Osteoblast (primary cell): ENCODE results near the gene MATN1. TPM values are rescaled to one million over a fixed set of nuclear protein-coding genes. Genes with fewer than 3 reads are reported as not detected.

Experiments used
- DNase-seq: peaks from one replicate; pipeline ENCODE4 v3.0.0; 2011; ENCODE audit warnings: low spot score, mixed read lengths; ENCODE audit not compliant: insufficient read length; ENCODE audit errors: missing footprints
- H2AFZ ChIP-seq: 2 replicates; pipeline ENCODE4 v1.6.0; 2011; ENCODE audit warnings: mild to moderate bottlenecking, low read length
- H3K27ac ChIP-seq: 2 replicates; pipeline ENCODE4 v1.5.1; 2011; ENCODE audit warnings: mild to moderate bottlenecking, low read depth, low read length, moderate library complexity
- H3K27me3 ChIP-seq: 2 replicates; pipeline ENCODE4 v1.6.0; 2012; ENCODE audit warnings: mild to moderate bottlenecking, control low read depth, inconsistent platforms, low read length, moderate library complexity; ENCODE audit not compliant: insufficient read depth
- H3K36me3 ChIP-seq: 2 replicates; pipeline ENCODE4 v1.5.1; 2011; ENCODE audit warnings: mild to moderate bottlenecking, low read length, control low read depth, moderate library complexity; ENCODE audit not compliant: insufficient read depth
- H3K4me1 ChIP-seq: 2 replicates; pipeline ENCODE4 v1.5.1; 2011; ENCODE audit warnings: mild to moderate bottlenecking, low read length, control low read depth, moderate library complexity; ENCODE audit not compliant: insufficient read depth
- H3K4me2 ChIP-seq: 2 replicates; pipeline ENCODE4 v1.6.0; 2011; ENCODE audit warnings: mild to moderate bottlenecking, low read length; ENCODE audit not compliant: insufficient read depth
- H3K4me3 ChIP-seq: fragments of 200-600 bp; sonication (generic); 3 replicates; pipeline ENCODE4 v1.5.1; 2012; ENCODE audit warnings: mild to moderate bottlenecking, low read length, inconsistent platforms; ENCODE audit not compliant: insufficient read depth
- H3K79me2 ChIP-seq: 2 replicates; pipeline ENCODE4 v1.6.0; 2012; ENCODE audit warnings: mild to moderate bottlenecking, low read length, control low read depth, inconsistent platforms; ENCODE audit not compliant: insufficient read depth
- H3K9me3 ChIP-seq: 2 replicates; pipeline ENCODE4 v1.5.1; 2011; ENCODE audit warnings: low read depth, low read length, control low read depth
- H4K20me1 ChIP-seq: 2 replicates; pipeline ENCODE4 v1.6.0; 2012; ENCODE audit warnings: mild to moderate bottlenecking, low read length, control low read depth; ENCODE audit not compliant: insufficient read depth
- CTCF ChIP-seq: IDR thresholded peaks from 2 replicates; pipeline ENCODE4 v1.5.1; 2011; ENCODE audit warnings: mild to moderate bottlenecking, low read depth, low read length, moderate library complexity; ENCODE audit errors: extremely low read depth
- total RNA-seq: library from RNA; depleted of rRNA; stranded (reverse); fragments of >200 nt; gene quantifications from 2 replicates; pipeline ENCODE4 v1.2.3, GENCODE V29; 2012

Gene MATN1
- total RNA-seq, 1 donor: not detected

- peaks cover 6% of the 10 kb centered on the region for H3K27me3 ChIP-seq
- no peaks in the 10 kb centered on the region for H3K4me1 ChIP-seq
- no peak overlapping the region for H3K4me2 ChIP-seq
- H3K36me3 ChIP-seq: no peaks in the 10 kb centered on the region
- no peak for TF ChIP-seq CTCF
- no peak overlapping the region for H3K4me3 ChIP-seq
- H3K79me2 ChIP-seq: no peaks in the 10 kb centered on the region
- no peak overlapping the region for H3K27ac ChIP-seq
- H3K9me3 ChIP-seq: no peaks in the 10 kb centered on the region
- no peaks in the 10 kb centered on the region for H4K20me1 ChIP-seq
- H2AFZ ChIP-seq: no peak overlapping the region
- peak; percentile 81 for DNase-seq
Observed at GRCh38 chr1:30748699-30749401, 25.5 kb upstream of the MATN1 start.

GRCh38 chr1:30748098-30748698, 24.8 kb upstream of the MATN1 start:
- Histone ChIP-seq H2AFZ (no peak overlapping the region), H3K79me2 (no peaks in the 10 kb centered on the region), H3K36me3 (no peaks in the 10 kb centered on the region), H3K9me3 (no peaks in the 10 kb centered on the region), H4K20me1 (no peaks in the 10 kb centered on the region), H3K4me1 (no peaks in the 10 kb centered on the region), H3K4me3 (no peak overlapping the region), H3K27me3 (peaks cover 9% of the 10 kb centered on the region), H3K4me2 (no peak overlapping the region), H3K27ac (no peak overlapping the region)
- TF ChIP-seq CTCF: no peak
- peak; percentile 68 for DNase-seq

GRCh38 chr1:30747033-30748008, 23.9 kb upstream of the MATN1 start:
- TF ChIP-seq CTCF: no peak
- no peak overlapping the region for H2AFZ ChIP-seq

More at GRCh38 chr1:30747033-30748008, 23.9 kb upstream of the MATN1 start:
- no peak overlapping the region for H3K4me2 ChIP-seq
- no peaks in the 10 kb centered on the region for H3K4me1 ChIP-seq
- peak; percentile 59 for DNase-seq
- no peaks in the 10 kb centered on the region for H3K36me3 ChIP-seq
- no peaks in the 10 kb centered on the region for H3K9me3 ChIP-seq
- no peaks in the 10 kb centered on the region for H3K79me2 ChIP-seq
- H3K27ac ChIP-seq: no peak overlapping the region
- H4K20me1 ChIP-seq: no peaks in the 10 kb centered on the region
- peaks cover 9% of the 10 kb centered on the region for H3K27me3 ChIP-seq
- no peak overlapping the region for H3K4me3 ChIP-seq
